HepG2 (cell line): ENCODE measurements around the gene GTF2B. TPM values are rescaled to one million over a fixed set of nuclear protein-coding genes. Genes with fewer than 3 reads are reported as not detected.

Experiments
- ATAC-seq: fragments of 200-7000 bp; cut with Tn5 transposase; 3 replicates; pipeline ENCODE4 v1.9.1; 2020; ENCODE audit warnings: mild to moderate bottlenecking, moderate library complexity
- BruUV-seq: library from RNA; stranded (reverse); fragments of 400-500 nt; replicated peaks from 2 replicates; lab custom pipeline; 2021; lab: Mats Ljungman, UMichigan
- CTCF ChIA-PET: fragments of 300-600 bp; formaldehyde crosslinking; extraction: SDS; loops from one replicate; lab custom pipeline; 2021; ENCODE audit warnings: low total read pairs, inconsistent platforms, low intra/inter-chr PET ratio; lab: Yijun Ruan, JAX
- POLR2A ChIA-PET: fragments of 350-600 bp; sonication (Branson Sonifier 250); formaldehyde crosslinking; loops from one replicate; lab custom pipeline; 2020; ENCODE audit warnings: antibody characterized with exemption, inconsistent platforms; lab: Yijun Ruan, JAX
- DNase-seq: peaks from one replicate; pipeline ENCODE4 v3.0.0-alpha.2; 2015; ENCODE audit warnings: low spot score
- FAIRE-seq: peaks from 3 replicates; lab custom pipeline; 2011; peaks lifted over from hg19 to GRCh38; lab: Jason Lieb, UNC
- H2AFZ ChIP-seq: one replicate; pipeline ENCODE4 v1.6.1; 2011; ENCODE audit warnings: low read length, inconsistent platforms
- H3K27ac ChIP-seq: fragments of 300-600 bp; 3 replicates; pipeline ENCODE4 v1.8.0; 2011; ENCODE audit warnings: mixed run types, mild to moderate bottlenecking, mixed read lengths, low read length, inconsistent platforms; ENCODE audit not compliant: insufficient read depth; ENCODE audit errors: extremely low read length
- H3K27me3 ChIP-seq, 2 experiments: fragments of 200-600 bp in 1 of 2; 2 replicates in 1 of 2; 3 replicates in 1 of 2; pipeline versions ENCODE4 v1.6.0 to v1.8.0; 2011; ENCODE audit warnings: low read length in 2 of 2, mild to moderate bottlenecking in 2 of 2, moderate library complexity in 2 of 2, inconsistent platforms in 1 of 2; ENCODE audit not compliant: insufficient read depth in 2 of 2, control insufficient read depth in 1 of 2
- H3K36me3 ChIP-seq, 2 experiments: fragments of 200-600 bp in 1 of 2; replicated peaks in 1 of 2; 2 replicates in 1 of 2; 3 replicates in 1 of 2; pipeline versions ENCODE4 v1.5.1 to v1.8.0; 2011; ENCODE audit warnings: low read length in 2 of 2, inconsistent platforms in 1 of 2; ENCODE audit not compliant: insufficient read depth in 2 of 2, control insufficient read depth in 1 of 2
- H3K4me1 ChIP-seq: 2 replicates; pipeline ENCODE4 v1.5.1; 2012; ENCODE audit warnings: low read length, inconsistent platforms; ENCODE audit not compliant: insufficient read depth
- H3K4me2 ChIP-seq: 2 replicates; pipeline ENCODE4 v1.6.0; 2011; ENCODE audit warnings: low read depth, low read length, inconsistent platforms
- H3K4me3 ChIP-seq, 3 experiments: fragments of 200-600 bp in 1 of 3; sonication (generic), shearing (Covaris generic) in 1 of 3; replicated peaks in 1 of 3; 2 replicates each; pipeline ENCODE4 v1.5.1; 2011 to 2016; ENCODE audit warnings: low read length in 3 of 3, inconsistent platforms in 2 of 3, low read depth in 2 of 3, mild to moderate bottlenecking in 2 of 3, control low read depth in 1 of 3, mixed read lengths in 1 of 3; ENCODE audit not compliant: insufficient read depth in 1 of 3
- H3K79me2 ChIP-seq: one replicate; pipeline ENCODE4 v1.6.1; 2011; ENCODE audit warnings: low read length, inconsistent platforms; ENCODE audit not compliant: insufficient read depth
- H3K9ac ChIP-seq: 2 replicates; pipeline ENCODE4 v1.6.0; 2011; ENCODE audit warnings: mild to moderate bottlenecking, low read depth, low read length, inconsistent platforms; ENCODE audit not compliant: insufficient read depth
- H3K9me3 ChIP-seq: 2 replicates; pipeline ENCODE4 v1.5.1; 2012; ENCODE audit warnings: mild to moderate bottlenecking, low read length
- H4K20me1 ChIP-seq: 2 replicates; pipeline ENCODE4 v1.6.0; 2011; ENCODE audit warnings: inconsistent platforms, mild to moderate bottlenecking, low read length, moderate library complexity; ENCODE audit not compliant: insufficient read depth
- ESRRA ChIP-seq: sonication (generic); formaldehyde crosslinking; IDR thresholded peaks from 2 replicates; pipeline ENCODE4 v1.5.1; 2020; ENCODE audit warnings: mild to moderate bottlenecking, low read depth, missing genetic modification reagents
- FLYWCH1 ChIP-seq: sonication (generic); formaldehyde crosslinking; IDR thresholded peaks from 2 replicates; pipeline ENCODE4 v1.8.1; 2023; ENCODE audit warnings: mild to moderate bottlenecking, missing genetic modification reagents
- FOXO4 ChIP-seq: sonication (generic); formaldehyde crosslinking; conservative IDR thresholded peaks from 2 replicates; pipeline ENCODE4 v1.8.1; 2023; ENCODE audit warnings: missing genetic modification reagents
- HNRNPUL1 ChIP-seq: fragments of 200-400 bp; formaldehyde crosslinking; IDR thresholded peaks from 2 replicates; pipeline ENCODE4 v1.6.1; 2017; ENCODE audit warnings: low read depth, mild to moderate bottlenecking, low read length, moderate library complexity
- POGZ ChIP-seq: sonication (generic); formaldehyde crosslinking; IDR thresholded peaks from 2 replicates; pipeline ENCODE4 v1.4.0; 2020; ENCODE audit warnings: mild to moderate bottlenecking, missing genetic modification reagents
- PRMT3 ChIP-seq: sonication (generic); formaldehyde crosslinking; IDR thresholded peaks from 2 replicates; pipeline ENCODE4 v1.8.1; 2022; ENCODE audit warnings: low read depth, mild to moderate bottlenecking, moderate library complexity, missing genetic modification reagents, borderline replicate concordance
- RFXAP ChIP-seq: sonication (generic); formaldehyde crosslinking; IDR thresholded peaks from 2 replicates; pipeline ENCODE4 v1.4.0; 2020; ENCODE audit warnings: missing genetic modification reagents, borderline replicate concordance
- SKI ChIP-seq: fragments of 450-650 bp; IDR thresholded peaks from one replicate; pipeline ENCODE4 v1.6.1; 2018; ENCODE audit warnings: mild to moderate bottlenecking; ENCODE audit not compliant: partially characterized antibody
- ZBTB20 ChIP-seq: sonication (generic); formaldehyde crosslinking; IDR thresholded peaks from 2 replicates; pipeline ENCODE4 v1.8.1; 2023; ENCODE audit warnings: missing genetic modification reagents, low read depth, mild to moderate bottlenecking, borderline replicate concordance
- ZNF431 ChIP-seq: sonication (generic); formaldehyde crosslinking; IDR thresholded peaks from 2 replicates; pipeline ENCODE4 v1.9.0; 2022; ENCODE audit warnings: missing genetic modification reagents, low read depth, mild to moderate bottlenecking, borderline replicate concordance
- ZNF772 ChIP-seq: sonication (generic); formaldehyde crosslinking; IDR thresholded peaks from 2 replicates; pipeline ENCODE4 v1.5.0; 2020; ENCODE audit warnings: mild to moderate bottlenecking, missing genetic modification reagents
- WGBS: methylation state at CpG from one replicate; pipeline ENCODE4 v1.1.6; 2017; ENCODE audit warnings: low lambda C conversion rate; 5-methylcytosine and 5-hydroxymethylcytosine counted together
- in situ Hi-C: cut with HindIII; loops from 2 replicates; pipeline ENCODE4 v1.10.0; 2017; ENCODE audit warnings: low pct_unique_long_range_greater_than_20kb; ENCODE audit not compliant: extremely low pct_ligation_motif_present
- intact Hi-C: fragments of 100-400 bp; cut with micrococcal nuclease; formaldehyde crosslinking; loops from one replicate; pipeline ENCODE4 v1.10.0; 2022; ENCODE audit not compliant: unreplicated experiment
- polyA plus RNA-seq, 8 experiments: library from polyadenylated mRNA; depleted of rRNA in 3 of 8; stranded (reverse) in 7 of 8; unstranded in 1 of 8; fragments of >200 nt; fragmentation: Illumina TruSeq in 4 of 8; extraction: Trizol in 4 of 8; gene quantifications; 2 replicates each; pipeline versions ENCODE4 v1.2.1 to v1.2.3, GENCODE V29; 2011 to 2016; ENCODE audit warnings: low read depth in 4 of 8, missing spikeins in 1 of 8, mixed read lengths in 1 of 8; ENCODE audit not compliant: insufficient read depth in 1 of 8
- total RNA-seq, 5 experiments: library from RNA; depleted of rRNA; stranded (reverse); fragments of >200 nt; fragmentation: Illumina TruSeq; extraction: Trizol; gene quantifications; 2 replicates each; pipeline ENCODE4 v1.2.3, GENCODE V29; 2016; ENCODE audit warnings: low read depth in 1 of 5
- TF ChIP-seq, protein P1 (sequence below): sonication (generic); formaldehyde crosslinking; IDR thresholded peaks from 2 replicates; pipeline ENCODE4 v1.4.0; 2020; ENCODE audit warnings: mild to moderate bottlenecking, missing genetic modification reagents
- TF ChIP-seq, protein P2 (sequence below): sonication (generic); formaldehyde crosslinking; IDR thresholded peaks from 2 replicates; pipeline ENCODE4 v1.5.0; 2020; ENCODE audit warnings: missing genetic modification reagents
- TF ChIP-seq, protein P3 (sequence below): sonication (generic); formaldehyde crosslinking; IDR thresholded peaks from 2 replicates; pipeline ENCODE4 v1.4.0; 2020; ENCODE audit warnings: mild to moderate bottlenecking, missing genetic modification reagents

GTF2B gene
- total and polyA plus RNA-seq, 2 of the 13 experiments (the other 11 are each of a cell fraction or from before 2014, with no cell fraction given), result 31.5 to 43.4 TPM

- TF ChIP-seq, protein P1, sequence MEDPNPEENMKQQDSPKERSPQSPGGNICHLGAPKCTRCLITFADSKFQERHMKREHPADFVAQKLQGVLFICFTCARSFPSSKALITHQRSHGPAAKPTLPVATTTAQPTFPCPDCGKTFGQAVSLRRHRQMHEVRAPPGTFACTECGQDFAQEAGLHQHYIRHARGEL (CRISPR knock-in tag), result no peak
- no peak for TF ChIP-seq ZNF772 (CRISPR knock-in tag)
- TF ChIP-seq PRMT3, result no peak
- TF ChIP-seq, protein P2, sequence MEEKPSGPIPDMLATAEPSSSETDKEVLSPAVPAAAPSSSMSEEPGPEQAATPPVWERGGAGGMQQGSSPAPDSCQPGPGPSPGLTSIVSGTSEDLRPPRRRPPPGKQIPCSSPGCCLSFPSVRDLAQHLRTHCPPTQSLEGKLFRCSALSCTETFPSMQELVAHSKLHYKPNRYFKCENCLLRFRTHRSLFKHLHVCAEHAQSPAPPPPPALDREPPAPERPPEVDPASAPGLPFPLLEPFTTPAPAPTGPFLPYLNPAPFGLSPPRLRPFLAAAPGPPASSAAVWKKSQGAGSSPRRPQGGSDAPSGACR (CRISPR knock-in tag), result no peak
Measured at GRCh38 chr1:88878731-88879130, 12.6 kb downstream of the GTF2B start (continued).

- intact Hi-C loops, result loop anchor here (1.0 to 5.0 kb wide), 3 partner anchors 78 to 221 kb away; no protein-coding TSS in a partner anchor
- CTCF ChIA-PET, result interaction anchor here (1.2 kb wide), 1 partner anchor 270 kb away, joined by 3 read pairs; no protein-coding TSS in a partner anchor
- in situ Hi-C loops, result loop anchor here (10.0 kb wide), 1 partner anchor 223 kb away; no protein-coding TSS in a partner anchor
Measured at GRCh38 chr1:88877911-88878310, 13.5 kb downstream of the GTF2B start.

More at GRCh38 chr1:88877911-88878310, 13.5 kb downstream of the GTF2B start:
- DNase-seq, result no peak
- peaks cover 27% of the 10 kb centered on the region for H3K79me2 ChIP-seq
- WGBS, result 90% methylated on average over 9 of the region's 9 CpGs
- no peaks in the 10 kb centered on the region for H3K9me3 ChIP-seq
- peak; percentile 35; the same call in 1 of the 3 replicates for ATAC-seq
- no peaks in the 10 kb centered on the region for H3K27me3 ChIP-seq
- peaks cover 3 to 27% of the 10 kb centered on the region in 2 experiments for H3K36me3 ChIP-seq
- H4K20me1 ChIP-seq, result no peaks in the 10 kb centered on the region; the same call in 1 of the 2 replicates
- POLR2A ChIA-PET, result interaction anchor here (1.6 kb wide), 1 partner anchor 14 kb away, joined by 6 read pairs; no protein-coding TSS in a partner anchor
- BruUV-seq, result no TSS peak
- no peak overlapping the region for H3K27ac ChIP-seq
- H2AFZ ChIP-seq, result no peak overlapping the region
- no peak for TF ChIP-seq POGZ (CRISPR knock-in tag)
- no peak for TF ChIP-seq HNRNPUL1
- TF ChIP-seq RFXAP, result no peak
- no peak for TF ChIP-seq FOXO4 (CRISPR knock-in tag)
- TF ChIP-seq ZBTB20 (CRISPR knock-in tag), result no peak
- no peak for TF ChIP-seq ESRRA (CRISPR knock-in tag)
- no peak for TF ChIP-seq SKI
- no peak for TF ChIP-seq ZNF431 (CRISPR knock-in tag)
- no peak for TF ChIP-seq FLYWCH1
- TF ChIP-seq, protein P3, sequence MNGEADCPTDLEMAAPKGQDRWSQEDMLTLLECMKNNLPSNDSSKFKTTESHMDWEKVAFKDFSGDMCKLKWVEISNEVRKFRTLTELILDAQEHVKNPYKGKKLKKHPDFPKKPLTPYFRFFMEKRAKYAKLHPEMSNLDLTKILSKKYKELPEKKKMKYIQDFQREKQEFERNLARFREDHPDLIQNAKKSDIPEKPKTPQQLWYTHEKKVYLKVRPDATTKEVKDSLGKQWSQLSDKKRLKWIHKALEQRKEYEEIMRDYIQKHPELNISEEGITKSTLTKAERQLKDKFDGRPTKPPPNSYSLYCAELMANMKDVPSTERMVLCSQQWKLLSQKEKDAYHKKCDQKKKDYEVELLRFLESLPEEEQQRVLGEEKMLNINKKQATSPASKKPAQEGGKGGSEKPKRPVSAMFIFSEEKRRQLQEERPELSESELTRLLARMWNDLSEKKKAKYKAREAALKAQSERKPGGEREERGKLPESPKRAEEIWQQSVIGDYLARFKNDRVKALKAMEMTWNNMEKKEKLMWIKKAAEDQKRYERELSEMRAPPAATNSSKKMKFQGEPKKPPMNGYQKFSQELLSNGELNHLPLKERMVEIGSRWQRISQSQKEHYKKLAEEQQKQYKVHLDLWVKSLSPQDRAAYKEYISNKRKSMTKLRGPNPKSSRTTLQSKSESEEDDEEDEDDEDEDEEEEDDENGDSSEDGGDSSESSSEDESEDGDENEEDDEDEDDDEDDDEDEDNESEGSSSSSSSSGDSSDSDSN (CRISPR knock-in tag), result no peak
- no peak overlapping the region for H3K4me3 ChIP-seq
- FAIRE-seq, result no peak
- no peak overlapping the region for H3K9ac ChIP-seq
- H3K4me2 ChIP-seq, result no peak overlapping the region
- peaks cover 4% of the 10 kb centered on the region; the same call in 1 of the 2 replicates for H3K4me1 ChIP-seq
